ENCODE measurements around the gene TMEM140.
A peak's percentile ranks its signal among the peaks of the same experiment; 100 is the strongest.

The TMEM140 gene

GRCh38 chr7:135189961-135190360 lies 42.1 kb downstream of the TMEM140 start:
- intact Hi-C loops (cut with DNase I), result no loop called here
- DNase-seq, result peak in 1 of 10 donors; percentile 13

GRCh38 chr7:135190703-135191102 lies 42.8 kb downstream of the TMEM140 start:
- DNase-seq, result no peak
- intact Hi-C loops (cut with DNase I), result no loop called here

GRCh38 chr7:135192914-135193536 lies 45.2 kb downstream of the TMEM140 start:
- DNase-seq, result peak in 1 of 10 donors; percentile 35
- intact Hi-C loops (cut with DNase I), result no loop called here

- no peak for DNase-seq
- intact Hi-C loops (cut with DNase I), result no loop called here
Measured at GRCh38 chr7:135193615-135194081, 45.8 kb downstream of the TMEM140 start.

- intact Hi-C loops (cut with DNase I), result no loop called here
Measured at GRCh38 chr7:135194494-135195095, 46.7 kb downstream of the TMEM140 start.

GRCh38 chr7:135195156-135195555 lies 47.3 kb downstream of the TMEM140 start:
- no peak for DNase-seq
- intact Hi-C loops (cut with DNase I), result no loop called here

More at GRCh38 chr7:135194494-135195095, 46.7 kb downstream of the TMEM140 start:
- DNase-seq, result peak in 1 of 10 donors; percentile 33

- DNase-seq, result no peak
- intact Hi-C loops (cut with DNase I), result no loop called here
Measured at GRCh38 chr7:135195968-135196629, 48.2 kb downstream of the TMEM140 start.

GRCh38 chr7:135197343-135197742 lies 49.5 kb downstream of the TMEM140 start:
- no peak for DNase-seq
- intact Hi-C loops (cut with DNase I), result no loop called here

GRCh38 chr7:135197906-135198655 lies 50.2 kb downstream of the TMEM140 start:
- DNase-seq, result no peak
- intact Hi-C loops (cut with DNase I), result no loop called here

GRCh38 chr7:135199439-135199838 lies 51.6 kb downstream of the TMEM140 start:
- DNase-seq, result no peak
- intact Hi-C loops (cut with DNase I), result no loop called here

GRCh38 chr7:135200821-135201331 lies 53.0 kb downstream of the TMEM140 start:
- no peak for DNase-seq
- intact Hi-C loops (cut with DNase I), result no loop called here

GRCh38 chr7:135201350-135201749 lies 53.5 kb downstream of the TMEM140 start:
- DNase-seq, result no peak
- intact Hi-C loops (cut with DNase I), result no loop called here

GRCh38 chr7:135204341-135204749 lies 56.5 kb downstream of the TMEM140 start:
- intact Hi-C loops (cut with DNase I), result no loop called here
- no peak for DNase-seq

GRCh38 chr7:135204876-135205275 lies 57.0 kb downstream of the TMEM140 start:
- no peak for DNase-seq
- intact Hi-C loops (cut with DNase I), result no loop called here

GRCh38 chr7:135205850-135206249 lies 58.0 kb downstream of the TMEM140 start:
- DNase-seq, result no peak
- intact Hi-C loops (cut with DNase I), result no loop called here

GRCh38 chr7:135206941-135207391 lies 59.1 kb downstream of the TMEM140 start:
- no peak for DNase-seq
- intact Hi-C loops (cut with DNase I), result no loop called here

GRCh38 chr7:135207406-135208101 lies 59.7 kb downstream of the TMEM140 start:
- intact Hi-C loops (cut with DNase I), result no loop called here
- no peak for DNase-seq

GRCh38 chr7:135208102-135208793 lies 60.4 kb downstream of the TMEM140 start:
- intact Hi-C loops (cut with DNase I), result no loop called here
- DNase-seq, result no peak

- no peak for DNase-seq
- intact Hi-C loops (cut with DNase I), result no loop called here
Measured at GRCh38 chr7:135209225-135209834, 61.5 kb downstream of the TMEM140 start.
